Measurements from ENCODE around the gene MDK.
"Not testable (repeated sequence)": the region's sequence is repeated elsewhere in the genome, so short reads cannot be mapped to it uniquely, and the experiment has no call there.

The MDK gene

DNA sequence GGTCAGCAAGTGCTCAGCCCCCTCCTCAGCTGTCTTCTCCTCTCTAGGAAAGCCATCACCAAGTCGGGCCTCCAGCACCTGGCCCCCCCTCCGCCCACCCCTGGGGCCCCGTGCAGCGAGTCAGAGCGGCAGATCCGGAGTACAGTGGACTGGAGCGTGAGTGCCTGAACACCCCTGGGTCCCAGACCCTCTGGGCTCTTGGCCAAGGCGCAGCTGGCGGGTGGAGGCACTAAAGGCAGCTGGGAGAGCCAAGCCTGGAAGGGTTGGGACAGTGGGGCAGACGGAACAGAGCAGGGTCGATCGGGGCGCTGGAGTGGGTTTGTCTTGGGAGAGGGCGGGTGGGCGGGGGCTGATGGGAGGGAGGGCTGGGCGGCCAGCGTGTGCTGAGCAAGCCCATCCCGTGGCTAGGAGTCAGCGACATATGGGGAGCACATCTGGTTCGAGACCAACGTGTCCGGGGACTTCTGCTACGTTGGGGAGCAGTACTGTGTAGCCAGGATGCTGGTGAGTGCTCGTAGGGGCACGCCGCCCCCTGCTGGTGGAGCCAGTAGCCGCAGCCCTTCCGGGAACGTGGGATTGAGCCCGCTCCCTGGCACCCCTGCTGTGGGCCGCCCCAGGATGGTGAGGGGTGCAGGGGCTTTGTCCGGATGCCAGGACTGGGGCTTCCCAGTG lies 14.1 kb upstream of the MDK start:
- no peak for DNase-seq (ENCODE audit: low read depth)

DNA sequence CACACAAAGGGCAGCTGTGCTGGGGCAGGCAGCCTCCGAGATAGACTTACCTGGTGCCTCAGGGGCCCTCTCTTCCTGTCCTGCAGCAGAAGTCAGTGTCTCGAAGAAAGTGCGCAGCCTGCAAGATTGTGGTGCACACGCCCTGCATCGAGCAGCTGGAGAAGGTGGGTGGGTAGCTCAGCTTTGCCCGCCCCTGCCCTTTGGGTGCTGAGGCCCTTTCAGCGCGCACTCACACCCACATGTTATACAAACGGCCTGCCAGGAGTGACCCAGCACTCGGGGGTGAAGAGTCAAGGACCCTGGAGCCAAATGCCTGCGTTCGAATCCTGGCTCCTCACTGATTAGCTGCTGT lies 13.6 kb upstream of the MDK start:
- DNase-seq (ENCODE audit: low read depth), result no peak

DNA sequence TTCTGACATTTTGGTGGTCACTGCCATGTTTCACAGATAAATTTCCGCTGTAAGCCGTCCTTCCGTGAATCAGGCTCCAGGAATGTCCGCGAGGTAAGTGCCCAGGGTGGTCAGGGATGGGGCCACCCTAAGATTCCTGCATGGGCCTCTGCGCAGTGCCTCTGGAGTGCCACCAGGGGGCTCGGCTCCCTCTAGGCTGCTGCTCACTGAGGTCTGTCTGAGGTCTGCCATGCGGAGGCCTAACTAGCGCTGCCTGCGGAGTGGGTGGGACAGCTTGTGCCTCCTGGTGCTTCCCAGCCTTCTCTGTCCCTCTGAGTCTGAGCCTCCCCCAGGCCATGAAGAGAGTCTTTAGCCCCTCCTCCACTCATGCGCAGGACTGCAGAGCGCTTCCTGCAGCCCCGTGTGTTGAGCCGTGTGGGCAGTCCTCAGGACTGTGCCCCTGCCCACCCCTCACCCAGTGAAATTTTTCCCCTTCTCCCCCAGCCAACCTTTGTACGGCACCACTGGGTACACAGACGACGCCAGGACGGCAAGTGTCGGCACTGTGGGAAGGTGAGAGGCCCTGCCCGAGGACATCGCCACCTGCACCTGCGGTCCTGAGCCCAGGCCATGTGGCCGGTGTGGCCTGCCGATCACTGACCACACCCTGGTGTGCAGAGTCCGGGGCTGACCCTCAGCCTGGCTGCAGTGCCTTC lies 11.9 kb upstream of the MDK start:
- DNase-seq (ENCODE audit: low read depth), result peak; percentile 80

DNA sequence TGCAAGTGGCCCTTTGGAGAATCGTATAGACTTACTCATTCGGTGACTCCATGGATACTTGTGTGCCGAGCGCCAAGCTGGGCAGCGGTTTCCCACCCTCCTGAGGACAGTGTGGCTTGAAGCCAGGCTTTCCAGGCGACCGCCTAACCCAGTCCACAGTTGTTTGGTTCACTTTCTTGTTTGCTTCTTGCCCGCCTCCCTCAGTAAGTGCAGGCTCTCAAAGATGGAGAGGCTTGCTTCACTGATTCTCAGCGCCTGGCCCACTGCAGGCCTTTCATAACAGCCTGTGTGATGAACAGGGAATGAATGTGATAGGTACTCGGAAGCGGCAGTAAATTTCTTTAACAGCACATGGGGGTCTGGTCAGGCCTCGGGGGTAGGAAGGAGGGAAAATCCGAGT lies 11.2 kb upstream of the MDK start:
- no peak for DNase-seq (ENCODE audit: low read depth)

DNA sequence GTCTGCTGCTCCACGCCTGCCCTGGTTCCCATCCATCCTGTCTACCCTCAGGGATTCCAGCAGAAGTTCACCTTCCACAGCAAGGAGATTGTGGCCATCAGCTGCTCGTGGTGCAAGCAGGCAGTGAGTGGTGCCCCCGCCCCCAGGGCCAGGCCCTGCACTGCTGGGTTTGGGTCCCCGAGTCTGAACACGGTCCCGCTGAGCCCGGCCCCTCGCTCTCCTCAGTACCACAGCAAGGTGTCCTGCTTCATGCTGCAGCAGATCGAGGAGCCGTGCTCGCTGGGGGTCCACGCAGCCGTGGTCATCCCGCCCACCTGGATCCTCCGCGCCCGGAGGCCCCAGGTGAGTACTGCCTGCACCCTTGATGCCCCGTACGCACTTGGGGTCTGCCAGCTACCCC lies 10.2 kb upstream of the MDK start:
- DNase-seq (ENCODE audit: low read depth), result not testable (repeated sequence)

DNA sequence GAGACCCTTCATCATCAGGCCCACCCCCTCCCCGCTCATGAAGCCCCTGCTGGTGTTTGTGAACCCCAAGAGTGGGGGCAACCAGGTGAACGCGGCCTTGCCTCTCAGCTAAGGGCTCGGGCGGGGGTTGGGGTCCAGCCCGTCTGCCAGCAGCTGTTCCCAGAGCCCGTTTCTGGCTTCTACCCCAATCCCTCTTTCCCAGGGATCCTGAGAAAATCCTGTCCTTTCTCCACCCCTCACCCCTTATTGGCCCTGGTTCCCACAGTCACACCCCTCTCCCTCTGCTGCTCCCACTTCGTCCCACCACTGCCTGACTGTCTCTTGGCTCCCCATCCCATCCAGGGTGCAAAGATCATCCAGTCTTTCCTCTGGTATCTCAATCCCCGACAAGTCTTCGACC lies 9.4 kb upstream of the MDK start:
- no peak for DNase-seq (ENCODE audit: low read depth)

DNA sequence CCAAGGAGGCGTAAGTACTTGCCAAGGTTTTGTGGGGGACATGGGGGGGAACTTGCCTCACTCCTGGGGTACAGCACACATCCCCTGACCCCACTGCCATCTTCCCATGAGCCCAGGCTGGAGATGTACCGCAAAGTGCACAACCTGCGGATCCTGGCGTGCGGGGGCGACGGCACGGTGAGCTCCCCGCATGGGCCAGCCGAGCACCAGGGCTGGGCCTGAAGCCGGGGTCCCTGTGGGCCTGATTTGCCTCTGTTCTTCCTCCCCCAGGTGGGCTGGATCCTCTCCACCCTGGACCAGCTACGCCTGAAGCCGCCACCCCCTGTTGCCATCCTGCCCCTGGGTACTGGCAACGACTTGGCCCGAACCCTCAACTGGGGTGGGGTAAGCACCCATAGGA lies 9.0 kb upstream of the MDK start:
- DNase-seq (ENCODE audit: low read depth), result not testable (repeated sequence)

DNA sequence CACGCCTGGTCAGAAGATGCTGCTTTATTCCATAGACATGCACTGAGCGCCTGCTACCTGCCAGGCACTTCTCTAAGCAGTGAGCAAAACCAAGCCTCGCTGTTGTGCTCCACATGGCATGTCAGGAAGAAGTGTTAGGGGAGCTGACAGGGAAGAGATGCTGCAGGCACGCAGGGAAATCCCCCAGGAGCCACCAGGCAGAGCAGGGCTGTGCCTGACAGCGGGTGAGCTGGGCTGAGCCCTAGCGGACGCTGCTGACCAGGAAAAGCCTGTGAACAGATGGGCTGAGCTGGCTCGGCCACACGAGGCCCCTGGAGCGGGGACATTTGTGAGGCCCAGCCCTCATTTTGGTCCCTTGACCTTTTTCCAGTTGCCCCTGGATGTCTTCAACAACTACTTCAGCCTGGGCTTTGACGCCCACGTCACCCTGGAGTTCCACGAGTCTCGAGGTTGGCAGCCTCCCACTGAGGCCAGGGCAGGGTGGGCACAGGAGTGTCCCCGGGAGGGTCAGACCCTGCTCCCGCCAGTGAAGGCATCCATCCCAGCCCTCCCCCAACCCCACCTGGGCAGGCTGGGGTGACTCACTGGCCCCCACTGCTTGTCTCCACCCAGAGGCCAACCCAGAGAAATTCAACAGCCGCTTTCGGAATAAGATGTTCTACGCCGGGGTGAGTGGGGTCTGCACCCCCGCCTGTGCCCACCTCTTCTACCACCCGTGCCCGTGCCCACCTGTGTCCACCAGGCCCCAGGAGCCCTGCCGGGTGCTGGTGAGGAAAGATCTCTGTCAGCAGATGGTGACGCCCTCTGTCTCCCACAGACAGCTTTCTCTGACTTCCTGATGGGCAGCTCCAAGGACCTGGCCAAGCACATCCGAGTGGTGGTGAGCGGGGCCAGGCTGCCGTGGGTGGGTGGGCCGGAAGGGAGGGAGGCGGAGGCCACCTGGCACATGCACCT lies 7.4 kb upstream of the MDK start:
- no peak for DNase-seq (ENCODE audit: low read depth)

DNA sequence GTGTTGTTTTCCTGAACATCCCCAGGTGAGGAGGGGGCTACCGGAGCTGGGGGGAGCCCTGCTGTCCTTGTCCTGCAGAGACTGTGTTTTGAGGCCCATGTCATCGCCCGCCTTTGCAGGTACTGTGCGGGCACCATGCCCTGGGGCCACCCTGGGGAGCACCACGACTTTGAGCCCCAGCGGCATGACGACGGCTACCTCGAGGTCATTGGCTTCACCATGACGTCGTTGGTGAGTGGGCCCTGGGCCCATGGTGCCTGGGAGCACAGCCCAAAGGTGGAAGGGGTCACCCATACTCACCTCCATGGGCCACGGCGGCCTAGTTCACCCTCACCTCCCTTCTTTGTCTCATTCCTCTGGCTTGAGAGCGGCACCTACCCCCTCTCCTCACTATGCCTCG lies 6.7 kb upstream of the MDK start:
- DNase-seq (ENCODE audit: low read depth), result no peak

DNA sequence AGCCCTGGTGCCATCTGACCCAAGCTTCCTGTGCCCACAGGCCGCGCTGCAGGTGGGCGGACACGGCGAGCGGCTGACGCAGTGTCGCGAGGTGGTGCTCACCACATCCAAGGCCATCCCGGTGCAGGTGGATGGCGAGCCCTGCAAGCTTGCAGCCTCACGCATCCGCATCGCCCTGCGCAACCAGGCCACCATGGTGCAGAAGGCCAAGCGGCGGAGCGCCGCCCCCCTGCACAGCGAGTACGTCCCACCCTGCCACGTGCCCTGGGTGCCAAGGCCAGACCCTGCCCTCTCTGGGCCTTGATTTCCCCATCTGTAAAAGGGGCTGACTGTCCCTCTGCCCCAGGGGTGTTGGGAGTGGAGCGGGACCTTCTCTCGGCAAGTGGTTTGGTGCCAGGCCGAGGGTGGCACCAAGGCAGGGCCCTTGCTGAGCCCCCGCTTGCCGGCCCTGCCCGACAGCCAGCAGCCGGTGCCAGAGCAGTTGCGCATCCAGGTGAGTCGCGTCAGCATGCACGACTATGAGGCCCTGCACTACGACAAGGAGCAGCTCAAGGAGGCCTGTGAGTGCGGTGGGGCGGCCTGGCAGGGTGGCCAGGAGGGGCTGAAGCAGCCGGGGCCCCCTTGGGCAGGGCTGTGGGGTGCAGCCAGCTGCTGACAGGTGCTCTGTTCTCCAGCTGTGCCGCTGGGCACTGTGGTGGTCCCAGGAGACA lies 5.9 kb upstream of the MDK start:
- DNase-seq (ENCODE audit: low read depth), result no peak

DNA sequence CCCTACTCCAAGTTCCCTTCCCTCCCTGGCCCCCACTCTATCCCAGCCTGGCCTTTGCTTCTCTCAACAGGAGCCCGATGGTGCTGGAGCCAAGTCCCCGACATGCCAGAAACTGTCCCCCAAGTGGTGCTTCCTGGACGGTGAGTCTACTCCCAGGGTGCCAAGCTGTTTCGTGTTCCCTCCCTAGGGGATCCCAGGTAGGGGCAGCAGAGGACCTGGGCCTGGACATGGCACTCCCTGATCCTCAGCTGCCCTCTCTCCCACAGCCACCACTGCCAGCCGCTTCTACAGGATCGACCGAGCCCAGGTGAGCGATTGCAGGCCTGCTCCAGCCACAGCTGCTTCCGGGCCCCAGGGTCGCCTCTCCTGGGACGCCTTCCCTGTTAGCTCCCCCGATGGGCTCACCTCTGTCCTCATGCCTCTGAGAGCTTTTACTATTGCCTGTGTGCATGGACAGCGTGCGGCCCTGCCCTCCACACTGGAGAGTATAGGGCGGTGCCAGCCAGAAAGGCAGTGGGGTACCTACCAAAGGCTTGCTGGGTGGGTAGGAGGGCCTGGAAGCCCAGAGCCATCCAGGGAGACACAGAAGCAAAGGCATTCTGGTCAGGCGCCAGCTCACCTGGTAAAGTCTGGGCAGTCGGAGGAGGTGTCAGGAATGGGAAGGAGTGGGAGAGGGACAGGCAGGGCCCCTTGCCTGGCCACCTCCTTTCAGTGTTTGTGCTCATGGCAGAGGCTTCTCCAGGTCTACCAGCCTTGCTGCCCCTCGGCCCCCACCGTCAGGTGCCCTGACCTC lies 5.0 kb upstream of the MDK start:
- no peak for DNase-seq (ENCODE audit: low read depth)

DNA sequence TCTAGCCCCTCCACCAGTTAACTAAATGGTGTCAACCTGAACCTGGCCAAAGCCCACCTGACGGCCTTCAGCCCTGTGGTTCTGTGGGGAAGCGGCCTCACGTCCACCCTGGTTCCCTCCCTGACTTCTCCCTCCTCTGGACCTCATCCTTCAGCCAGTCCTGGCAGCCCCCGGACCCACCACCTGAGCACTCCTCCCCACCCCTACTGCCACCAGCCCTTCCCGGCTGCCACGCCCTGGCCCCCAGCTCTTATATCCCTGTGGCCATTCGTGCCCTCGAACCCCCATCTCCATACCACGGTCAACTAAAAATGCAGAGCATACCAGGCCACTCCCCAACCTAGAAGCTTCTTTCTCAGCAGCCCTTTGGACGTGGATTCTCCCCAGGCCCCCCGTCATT lies 4.2 kb upstream of the MDK start:
- no peak for DNase-seq (ENCODE audit: low read depth)

DNA sequence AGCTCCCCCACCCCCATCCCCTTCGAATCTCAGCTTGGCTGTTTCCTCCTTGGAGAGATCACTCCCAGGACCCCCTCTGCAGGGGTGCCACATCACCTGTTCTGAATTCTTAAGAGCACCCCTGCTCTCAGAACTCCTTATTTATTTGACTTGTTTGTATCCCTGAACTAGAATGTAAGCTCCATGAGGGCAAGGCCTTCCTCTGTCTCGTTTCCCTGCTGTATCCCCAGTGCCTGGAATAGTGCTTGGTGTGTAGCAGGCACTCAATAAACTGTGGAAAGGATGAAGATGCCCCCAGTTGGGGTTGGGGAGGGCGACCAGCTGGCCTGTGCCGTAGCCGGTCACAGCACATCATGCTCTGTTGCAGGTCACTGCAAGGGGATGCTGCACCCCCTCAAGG lies 3.6 kb upstream of the MDK start:
- DNase-seq (ENCODE audit: low read depth), result no peak

DNA sequence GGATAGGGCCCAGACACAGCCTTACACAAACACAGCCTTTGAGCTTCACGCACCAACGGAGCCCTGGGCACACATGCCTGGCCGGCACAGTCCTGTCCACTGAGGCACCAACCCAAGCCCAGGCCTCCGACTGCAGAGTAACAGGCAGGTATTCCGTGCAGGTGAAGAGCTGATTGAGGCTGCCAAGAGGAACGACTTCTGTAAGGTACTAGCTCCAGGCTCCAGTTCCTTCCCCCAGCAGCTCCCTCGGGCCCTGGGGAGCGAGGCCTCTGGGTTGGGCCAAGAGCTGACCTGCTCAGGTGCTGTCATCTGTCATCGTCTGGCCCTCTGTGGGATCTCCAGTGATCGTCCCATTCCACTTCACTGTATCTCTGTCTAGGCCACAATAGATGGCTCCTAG lies 3.2 kb upstream of the MDK start:
- DNase-seq (ENCODE audit: low read depth), result no peak

DNA sequence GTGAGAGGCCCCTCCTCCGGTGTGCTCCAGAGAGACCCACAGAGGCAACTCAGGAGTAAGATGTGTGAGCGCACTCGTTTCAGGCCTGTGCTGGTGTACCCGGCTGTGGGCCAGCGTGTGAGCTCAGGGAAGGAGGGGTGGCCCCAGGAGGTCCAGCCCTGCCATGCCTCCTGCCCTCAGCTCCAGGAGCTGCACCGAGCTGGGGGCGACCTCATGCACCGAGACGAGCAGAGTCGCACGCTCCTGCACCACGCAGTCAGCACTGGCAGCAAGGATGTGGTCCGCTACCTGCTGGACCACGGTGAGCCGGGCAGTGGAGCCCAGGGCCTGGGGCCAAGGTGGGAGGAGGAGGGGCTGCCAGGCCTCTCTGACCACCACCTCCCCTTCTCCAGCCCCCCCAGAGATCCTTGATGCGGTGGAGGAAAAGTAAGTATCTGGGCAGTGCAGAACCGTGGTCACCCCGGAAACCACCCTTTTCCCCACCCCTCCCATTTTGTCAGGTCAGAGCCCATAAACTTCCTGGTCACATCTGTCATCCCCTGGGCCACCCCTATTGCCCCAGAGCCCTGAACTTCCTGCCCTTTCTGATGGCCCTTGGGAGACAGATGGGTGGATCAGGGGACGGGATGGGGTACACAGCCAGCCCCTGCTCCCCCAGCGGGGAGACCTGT lies 2.5 kb upstream of the MDK start:
- no peak for DNase-seq (ENCODE audit: low read depth)

DNA sequence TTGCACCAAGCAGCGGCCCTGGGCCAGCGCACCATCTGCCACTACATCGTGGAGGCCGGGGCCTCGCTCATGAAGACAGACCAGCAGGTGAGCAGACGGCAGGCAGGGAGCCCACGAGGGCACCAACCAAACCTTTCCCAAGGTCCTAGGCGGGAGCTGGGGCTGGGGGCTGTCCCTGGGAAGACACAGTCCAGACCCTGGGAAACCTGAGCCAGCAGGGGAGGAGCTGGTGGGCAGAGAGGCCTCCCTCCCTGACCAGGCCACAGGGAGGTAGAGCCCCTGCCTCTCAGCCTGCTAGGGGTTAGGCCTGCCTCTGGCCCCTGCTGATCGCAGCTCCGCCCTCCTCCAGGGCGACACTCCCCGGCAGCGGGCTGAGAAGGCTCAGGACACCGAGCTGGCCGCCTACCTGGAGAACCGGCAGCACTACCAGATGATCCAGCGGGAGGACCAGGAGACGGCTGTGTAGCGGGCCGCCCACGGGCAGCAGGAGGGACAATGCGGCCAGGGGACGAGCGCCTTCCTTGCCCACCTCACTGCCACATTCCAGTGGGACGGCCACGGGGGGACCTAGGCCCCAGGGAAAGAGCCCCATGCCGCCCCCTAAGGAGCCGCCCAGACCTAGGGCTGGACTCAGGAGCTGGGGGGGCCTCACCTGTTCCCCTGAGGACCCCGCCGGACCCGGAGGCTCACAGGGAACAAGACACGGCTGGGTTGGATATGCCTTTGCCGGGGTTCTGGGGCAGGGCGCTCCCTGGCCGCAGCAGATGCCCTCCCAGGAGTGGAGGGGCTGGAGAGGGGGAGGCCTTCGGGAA lies 1.8 kb upstream of the MDK start:
- DNase-seq (ENCODE audit: low read depth), result not testable (repeated sequence)

DNA sequence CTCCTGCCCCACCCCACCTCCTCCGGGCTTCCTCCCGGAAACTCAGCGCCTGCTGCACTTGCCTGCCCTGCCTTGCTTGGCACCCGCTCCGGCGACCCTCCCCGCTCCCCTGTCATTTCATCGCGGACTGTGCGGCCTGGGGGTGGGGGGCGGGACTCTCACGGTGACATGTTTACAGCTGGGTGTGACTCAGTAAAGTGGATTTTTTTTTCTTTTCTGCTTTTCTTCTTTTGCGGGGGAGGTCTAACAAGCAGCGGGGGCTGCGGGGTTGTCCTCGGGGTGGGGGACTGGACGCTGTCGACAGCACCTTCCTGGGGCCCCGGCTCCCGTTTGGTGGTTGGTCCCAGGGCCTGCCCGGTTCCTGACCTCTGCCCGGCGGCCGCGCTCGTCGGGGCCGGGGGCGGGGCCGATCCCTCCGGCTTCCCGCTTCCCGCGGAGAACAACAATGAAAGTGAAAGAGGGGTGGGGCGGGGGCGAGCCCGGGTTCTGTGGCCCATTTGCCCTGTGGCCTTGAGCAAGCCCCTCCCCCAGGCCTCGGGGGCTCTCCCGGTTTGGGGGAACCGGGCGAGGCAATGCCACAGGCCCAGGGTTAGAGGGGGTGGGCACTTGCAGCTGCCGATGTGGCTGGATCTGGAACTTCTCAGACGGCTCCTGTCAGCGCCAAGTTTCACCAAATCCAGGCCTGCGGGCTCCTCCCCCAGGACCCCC lies 975 bp upstream of the MDK start:
- DNase-seq (ENCODE audit: low read depth), result peak; percentile 56

DNA sequence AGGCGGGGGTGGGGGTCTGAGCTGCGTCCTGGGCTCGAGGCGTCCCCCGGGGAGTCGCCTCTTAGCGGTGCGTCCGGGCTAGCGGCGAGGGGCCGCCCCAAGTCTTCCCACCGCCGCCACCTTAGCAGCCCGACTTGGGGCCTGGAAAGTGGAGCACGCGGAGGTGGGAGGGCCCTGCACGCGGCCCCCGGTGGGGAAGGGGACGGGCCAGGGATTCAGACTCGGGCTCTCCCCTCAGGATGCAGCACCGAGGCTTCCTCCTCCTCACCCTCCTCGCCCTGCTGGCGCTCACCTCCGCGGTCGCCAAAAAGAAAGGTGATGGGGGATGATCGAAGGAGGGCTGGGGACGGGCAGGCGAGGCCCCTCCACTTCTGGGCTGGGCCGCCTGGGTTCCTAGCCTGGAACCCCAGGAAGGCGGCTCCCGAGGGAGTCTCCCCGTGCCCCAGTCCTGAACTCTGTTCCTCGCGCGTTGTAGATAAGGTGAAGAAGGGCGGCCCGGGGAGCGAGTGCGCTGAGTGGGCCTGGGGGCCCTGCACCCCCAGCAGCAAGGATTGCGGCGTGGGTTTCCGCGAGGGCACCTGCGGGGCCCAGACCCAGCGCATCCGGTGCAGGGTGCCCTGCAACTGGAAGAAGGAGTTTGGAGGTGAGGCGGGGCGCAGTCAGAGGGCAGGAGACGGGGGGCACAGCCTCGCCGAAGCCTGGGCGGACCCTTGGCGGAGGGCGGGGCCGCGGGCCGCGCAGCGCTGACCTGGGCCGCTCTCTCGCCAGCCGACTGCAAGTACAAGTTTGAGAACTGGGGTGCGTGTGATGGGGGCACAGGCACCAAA lies 563 bp downstream of the MDK start:
- DNase-seq (ENCODE audit: low read depth), result no peak
